Measurements from ENCODE around the gene TRPC3.

The TRPC3 gene

GRCh38 chr4:121873604-121874003, 78.3 kb downstream of the TRPC3 start:
- no peak for DNase-seq (ENCODE audit: low read depth)

- DNase-seq (ENCODE audit: low read depth) = peak; percentile 91
Measured at GRCh38 chr4:121869841-121870822, 81.7 kb downstream of the TRPC3 start, which contains the start of gene BBS7. Gene BBS7, minus strand, starts transcription at chr4:121870474. Its CDS starts 161 bp downstream, at chr4:121870313.

GRCh38 chr4:121863799-121864198, 88.1 kb downstream of the TRPC3 start:
- DNase-seq (ENCODE audit: low read depth) = no peak

- no peak for DNase-seq (ENCODE audit: low read depth)
Measured at GRCh38 chr4:121861426-121861825, 90.4 kb downstream of the TRPC3 start.

GRCh38 chr4:121860121-121860520, 91.7 kb downstream of the TRPC3 start:
- no peak for DNase-seq (ENCODE audit: low read depth)

DNA sequence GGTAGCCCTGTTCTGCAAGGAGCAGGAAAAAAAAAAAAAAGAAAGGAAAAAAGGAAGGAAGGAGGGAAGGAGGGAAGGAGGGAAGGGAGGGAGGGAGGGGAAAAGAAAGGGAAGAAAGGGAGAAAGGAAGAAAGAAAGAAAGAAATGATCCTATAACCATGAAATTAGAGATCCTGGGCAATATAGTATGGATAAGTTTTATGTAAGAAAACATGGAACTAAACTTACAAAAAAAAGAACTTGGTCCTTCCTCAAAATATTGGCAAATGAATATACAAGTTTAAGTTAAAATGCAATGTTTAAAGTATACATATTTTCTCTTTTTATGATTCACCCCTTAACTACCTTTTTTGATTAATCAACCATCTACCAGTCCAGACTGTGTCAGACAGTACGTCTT, 100.5 kb downstream of the TRPC3 start:
- no peak for DNase-seq (ENCODE audit: low read depth)

DNA sequence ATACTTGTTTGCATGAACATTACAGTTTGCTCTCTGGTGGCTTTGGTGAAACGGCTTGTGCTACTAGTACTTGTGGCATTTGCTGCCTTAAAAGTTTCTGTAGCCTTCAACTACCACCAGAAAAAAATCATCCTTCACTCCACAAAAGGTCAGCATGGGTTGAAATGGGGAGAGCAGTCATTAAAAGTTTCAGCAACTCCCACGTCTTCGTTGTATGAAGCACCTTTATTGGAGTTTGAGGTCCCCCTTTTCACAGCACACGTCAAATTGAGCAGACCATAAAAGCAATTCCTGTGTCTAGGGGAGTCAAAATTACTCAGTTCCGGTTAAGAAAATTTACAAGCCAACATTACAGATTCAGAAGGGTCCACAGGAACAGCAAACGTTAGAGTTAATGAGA, 105.2 kb downstream of the TRPC3 start:
- DNase-seq (ENCODE audit: low read depth) = no peak

DNA sequence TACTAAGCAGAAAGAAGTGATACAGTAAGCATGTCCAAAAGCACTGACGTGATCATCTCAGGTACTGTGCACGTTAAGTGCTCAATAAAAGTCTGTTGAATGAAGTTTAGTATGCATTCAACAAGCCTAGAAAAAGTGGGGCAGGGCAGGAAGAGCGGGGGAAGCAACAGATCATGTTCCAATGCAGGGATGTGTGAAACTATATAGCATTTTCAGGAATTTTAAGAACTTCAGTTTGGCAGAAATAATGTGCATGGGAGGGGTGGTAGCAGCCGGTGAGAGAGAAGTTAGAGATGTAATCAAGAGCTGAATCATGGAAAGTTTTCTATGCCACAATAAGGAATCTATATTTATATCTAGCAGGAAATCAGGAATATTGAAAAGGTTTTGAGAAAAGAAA, 109.0 kb downstream of the TRPC3 start:
- no peak for DNase-seq (ENCODE audit: low read depth)

- no peak for DNase-seq (ENCODE audit: low read depth)
Measured at GRCh38 chr4:121838136-121838535, 113.7 kb downstream of the TRPC3 start.

- no peak for DNase-seq (ENCODE audit: low read depth)
Measured at GRCh38 chr4:121829511-121829910, 122.3 kb downstream of the TRPC3 start.

All from activated T-helper 9 cell treated with anti-CD3 and anti-CD28 coated beads, Interleukin-2, amount 50 U/mL, for 16 hours (primary cell).